Activated CD4-positive, CD25-positive, alpha-beta regulatory T cell treated with anti-CD3 and anti-CD28 coated beads, Interleukin-2, amount 50 U/mL, for 16 hours (primary cell): ENCODE results near the gene FZR1.
"Not testable (repeated sequence)": the region's sequence is repeated elsewhere in the genome, so short reads cannot be mapped to it uniquely, and the experiment has no call there.

Experiments used
- DNase-seq: peaks from one replicate; pipeline ENCODE4 v3.0.0-alpha.2; 2020; ENCODE audit warnings: low read depth, low spot score

Gene FZR1

GRCh38 chr19:3496392-3497273, 9.5 kb upstream of the FZR1 start:
- no peak for DNase-seq

GRCh38 chr19:3497757-3498520, 8.2 kb upstream of the FZR1 start:
- DNase-seq: no peak

- no peak for DNase-seq
Measured at GRCh38 chr19:3499738-3500428, 6.2 kb upstream of the FZR1 start.

- peak; percentile 86 for DNase-seq
Measured at GRCh38 chr19:3500429-3501101, 5.5 kb upstream of the FZR1 start, which contains the start of gene DOHH. TSS of gene DOHH (minus strand) at chr19:3500674. CDS start at chr19:3496814, 3,860 bp downstream.

- DNase-seq: no peak
Measured at GRCh38 chr19:3501780-3502179, 4.3 kb upstream of the FZR1 start.

GRCh38 chr19:3503036-3503572, 3.0 kb upstream of the FZR1 start:
- no peak for DNase-seq

- DNase-seq: no peak
Measured at GRCh38 chr19:3504735-3505134, 1.4 kb upstream of the FZR1 start.

GRCh38 chr19:3506384-3507340, 551 bp downstream of the FZR1 start:
- no peak for DNase-seq

GRCh38 chr19:3507371-3508120, 1.4 kb downstream of the FZR1 start:
- DNase-seq: no peak

GRCh38 chr19:3508121-3508661, 2.1 kb downstream of the FZR1 start:
- not testable (repeated sequence) for DNase-seq

GRCh38 chr19:3508771-3509535, 2.8 kb downstream of the FZR1 start:
- DNase-seq: no peak

GRCh38 chr19:3509566-3509989, 3.5 kb downstream of the FZR1 start:
- no peak for DNase-seq

- no peak for DNase-seq
Measured at GRCh38 chr19:3510727-3511126, 4.6 kb downstream of the FZR1 start.

GRCh38 chr19:3511506-3512251, 5.6 kb downstream of the FZR1 start:
- no peak for DNase-seq

- no peak for DNase-seq
Measured at GRCh38 chr19:3512562-3513228, 6.6 kb downstream of the FZR1 start.

GRCh38 chr19:3513229-3514140, 7.4 kb downstream of the FZR1 start:
- no peak for DNase-seq
